ENCODE results near the gene YJEFN3. TPM values are rescaled to one million over a fixed set of nuclear protein-coding genes. Genes with fewer than 3 reads are reported as not detected.

The YJEFN3 gene
- total RNA-seq, 1 experiment from 2014 or later, result 6.1 TPM

DNA sequence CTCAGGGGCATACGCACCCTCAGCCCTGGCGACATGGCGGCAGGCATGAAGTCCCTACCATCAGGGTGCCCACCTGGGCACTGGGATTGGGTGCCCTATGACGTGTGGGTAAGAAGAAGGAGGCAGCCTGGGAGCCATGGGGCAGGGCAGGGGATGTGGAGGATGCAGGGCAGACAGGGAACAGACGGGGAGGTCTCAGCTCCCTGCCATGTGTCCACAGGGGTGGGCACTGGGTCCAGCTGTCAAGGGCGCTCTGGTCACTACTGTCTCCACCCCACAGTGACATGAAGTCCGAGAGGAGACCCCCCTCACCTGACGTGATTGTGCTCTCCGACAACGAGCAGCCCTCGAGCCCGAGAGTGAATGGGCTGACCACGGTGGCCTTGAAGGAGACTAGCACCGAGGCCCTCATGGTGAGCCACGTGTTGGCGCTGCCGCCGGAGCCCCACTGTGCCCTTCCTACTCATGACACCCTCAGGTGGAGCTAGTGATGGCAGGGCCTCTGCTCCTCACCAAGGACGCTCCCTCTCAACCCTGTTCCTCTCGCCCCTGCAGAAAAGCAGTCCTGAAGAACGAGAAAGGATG, 36.6 kb upstream of the YJEFN3 start:
- POLR2A ChIA-PET, result no interaction called here
- Histone ChIP-seq H3K4me3 (ENCODE audit: low read depth in 2 of 2, low read length in 2 of 2) (no peak overlapping the region), H3K36me3 (ENCODE audit: control insufficient read depth, insufficient read depth, low read length) (no peaks in the 10 kb centered on the region), H3K27me3 (ENCODE audit: control insufficient read depth, insufficient read depth, low read length) (no peaks in the 10 kb centered on the region), H3K9me3 (ENCODE audit: control insufficient read depth, insufficient read depth, low read depth, low read length) (no peaks in the 10 kb centered on the region), H3K4me1 (ENCODE audit: control insufficient read depth, insufficient read depth, low read length) (peaks cover 29% of the 10 kb centered on the region), H3K27ac (ENCODE audit: low read length) (no peak overlapping the region)
- TF ChIP-seq REST (IDR thresholded peaks at IDR 0.05; ENCODE audit: insufficient read depth in 1 of 2, low read depth in 2 of 2, low read length in 1 of 2), result no peak
- TF ChIP-seq POLR2AphosphoS5 (IDR thresholded peaks at IDR 0.05; ENCODE audit: low read depth, low read length), result no peak
- TF ChIP-seq TCF7L2 (IDR thresholded peaks at IDR 0.05; ENCODE audit: low read depth, low read length), result no peak
- TF ChIP-seq CTCF (IDR thresholded peaks at IDR 0.05), result no peak
- TF ChIP-seq SIN3A (IDR thresholded peaks at IDR 0.05; ENCODE audit: borderline replicate concordance, insufficient read depth, low read depth, low read length), result no peak
- ATAC-seq, result no peak
- intact Hi-C loops (cut with micrococcal nuclease; ENCODE audit: unreplicated experiment) (no loop called here), in situ Hi-C loops (cut with HindIII; ENCODE audit: low pct_unique_long_range_greater_than_20kb, low sequenced_read_pairs) (no loop called here)
- CTCF ChIA-PET, result no interaction called here
- DNase-seq (ENCODE audit: low read depth, low spot score), result no peak
- no TSS peak for BruUV-seq (replicated peaks)

DNA sequence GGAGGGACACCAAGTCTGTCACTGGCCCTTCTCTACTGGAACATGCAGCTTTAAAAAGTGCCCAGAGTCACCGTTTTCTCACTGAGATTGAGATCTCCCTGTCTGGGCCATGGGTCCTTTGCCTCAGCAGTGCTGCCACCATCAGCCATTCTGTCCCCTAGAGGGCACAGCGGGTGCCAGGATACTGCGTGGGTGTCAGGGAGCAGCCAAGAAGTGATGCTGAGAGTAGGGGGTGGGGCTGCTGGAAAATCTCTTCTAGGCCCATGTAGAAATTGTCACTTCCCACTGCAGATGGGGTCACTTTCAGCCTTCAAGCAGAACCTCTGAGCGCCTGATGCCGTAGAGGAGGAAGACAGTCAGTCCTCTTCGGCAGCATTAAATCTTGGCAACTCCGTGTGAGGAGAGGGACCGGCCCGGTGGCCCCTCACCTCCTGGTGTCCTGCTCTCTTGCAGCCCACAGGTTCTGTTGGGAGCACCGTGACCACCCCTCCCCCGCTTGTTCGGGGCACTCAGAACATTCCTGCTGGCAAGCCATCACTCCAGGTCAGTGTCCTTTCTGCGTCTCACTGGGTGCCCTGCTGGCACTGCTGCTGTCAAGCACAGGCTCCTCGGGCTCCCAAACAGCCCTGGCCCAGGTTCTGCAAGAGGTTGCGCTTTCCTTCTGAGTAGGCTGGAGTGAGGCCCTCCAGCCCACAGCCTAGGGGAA, 34.7 kb upstream of the YJEFN3 start:
- Histone ChIP-seq H3K4me3 (ENCODE audit: low read depth in 2 of 2, low read length in 2 of 2) (no peak overlapping the region), H3K4me1 (ENCODE audit: control insufficient read depth, insufficient read depth, low read length) (peaks cover 13% of the 10 kb centered on the region), H3K36me3 (ENCODE audit: control insufficient read depth, insufficient read depth, low read length) (no peaks in the 10 kb centered on the region), H3K27ac (ENCODE audit: low read length) (no peak overlapping the region), H3K9me3 (ENCODE audit: control insufficient read depth, insufficient read depth, low read depth, low read length) (no peaks in the 10 kb centered on the region), H3K27me3 (ENCODE audit: control insufficient read depth, insufficient read depth, low read length) (no peaks in the 10 kb centered on the region)
- ATAC-seq (no peak), DNase-seq (ENCODE audit: low read depth, low spot score) (no peak)
- CTCF ChIA-PET, result no interaction called here
- TF ChIP-seq REST (IDR thresholded peaks at IDR 0.05; ENCODE audit: insufficient read depth in 1 of 2, low read depth in 2 of 2, low read length in 1 of 2) (no peak), TCF7L2 (IDR thresholded peaks at IDR 0.05; ENCODE audit: low read depth, low read length) (no peak), POLR2AphosphoS5 (IDR thresholded peaks at IDR 0.05; ENCODE audit: low read depth, low read length) (no peak), CTCF (IDR thresholded peaks at IDR 0.05) (no peak), SIN3A (IDR thresholded peaks at IDR 0.05; ENCODE audit: borderline replicate concordance, insufficient read depth, low read depth, low read length) (no peak)
- POLR2A ChIA-PET, result no interaction called here
- BruUV-seq (replicated peaks), result no TSS peak
- intact Hi-C loops (cut with micrococcal nuclease; ENCODE audit: unreplicated experiment), result no loop called here
- in situ Hi-C loops (cut with HindIII; ENCODE audit: low pct_unique_long_range_greater_than_20kb, low sequenced_read_pairs), result no loop called here
